ENCODE measurements around the gene ARF3. TPM values are rescaled to one million over a fixed set of nuclear protein-coding genes. Genes with fewer than 3 reads are reported as not detected.
A peak's percentile ranks its signal among the peaks of the same experiment; 100 is the strongest.

The ARF3 gene
- polyA plus RNA-seq, 3 donors = 56.5 to 88.5 (median 58.4) TPM

- WGBS (ENCODE audit: insufficient coverage) = 2% methylated on average over 57 of the region's 57 CpGs
- Histone ChIP-seq H3K27me3 (ENCODE audit: control insufficient read depth in 2 of 2, insufficient read depth in 2 of 2, low read length in 2 of 2) (peaks cover 58 to 81% of the 10 kb centered on the region in 2 donors), H4K20me1 (ENCODE audit: insufficient read depth, low read length) (peaks cover 19% of the 10 kb centered on the region), H3K9me3 (replicated peaks in 1 of 2; ENCODE audit: control insufficient read depth in 1 of 2, insufficient read depth in 1 of 2, low read length in 2 of 2) (peaks cover 0 to 16% of the 10 kb centered on the region in 2 donors), H3K27ac (ENCODE audit: low read depth in 1 of 2, low read length in 2 of 2) (no peak overlapping the region), H3K4me2 (replicated peaks; ENCODE audit: extremely low read depth, low read length, poor library complexity, severe bottlenecking) (peak overlapping the region; percentile 89), H3K9ac (ENCODE audit: insufficient read depth, low read length, poor library complexity, severe bottlenecking) (peak overlapping the region; percentile 69), H3K36me3 (replicated peaks in 1 of 2; ENCODE audit: control insufficient read depth in 1 of 2, insufficient read depth in 2 of 2, low read length in 2 of 2) (peaks cover 19 to 28% of the 10 kb centered on the region in 2 donors), H3K4me1 (ENCODE audit: control insufficient read depth in 1 of 2, insufficient read depth in 2 of 2, low read length in 2 of 2) (peaks cover 38 to 49% of the 10 kb centered on the region in 2 donors), H3K4me3 (replicated peaks in 1 of 3; ENCODE audit: low read depth in 2 of 3, low read length in 3 of 3) (peak overlapping the region in 2 of 3 experiments; percentile 41 to 78), H2AFZ (ENCODE audit: insufficient read depth, low read depth, low read length, poor library complexity, severe bottlenecking) (peak overlapping the region; percentile 84), H3K79me2 (ENCODE audit: insufficient read depth, low read length) (no peaks in the 10 kb centered on the region)
- Mint-ChIP-seq H3K9me3 (peaks cover 0 to 39% (median 8%) of the 10 kb centered on the region in 7 donors), H3K4me3 (peak overlapping the region; percentile 73 to 89), H3K27ac (peak overlapping the region in 2 of 7 donors; percentile 12 to 36), H3K4me1 (peaks cover 47% of the 10 kb centered on the region), H3K36me3 (peaks cover 39 to 51% of the 10 kb centered on the region in 2 donors), H3K27me3 (ENCODE audit: low read depth in 3 of 3) (peaks cover 75 to 87% (median 81%) of the 10 kb centered on the region in 3 donors)
- TF ChIP-seq CTCF (IDR thresholded peaks at IDR 0.05) = no peak
- no peak for DNase-seq
- intact Hi-C loops (cut with micrococcal nuclease) = loop anchor here in 1 of 2 donors (10.0 kb wide), 1 partner anchor 47 kb away; no protein-coding TSS in a partner anchor
Measured at GRCh38 chr12:48997719-48998496, 40.6 kb upstream of the ARF3 start.

GRCh38 chr12:48996794-48997718, 39.8 kb upstream of the ARF3 start:
- peaks cover 31 to 43% of the 10 kb centered on the region in 2 donors for H3K36me3 Mint-ChIP-seq
- H3K4me1 ChIP-seq (ENCODE audit: control insufficient read depth in 1 of 2, insufficient read depth in 2 of 2, low read length in 2 of 2) = peaks cover 38 to 49% of the 10 kb centered on the region in 2 donors
- H3K9ac ChIP-seq (ENCODE audit: insufficient read depth, low read length, poor library complexity, severe bottlenecking) = peak overlapping the region; percentile 69
- WGBS (ENCODE audit: insufficient coverage) = 2% methylated on average over 52 of the region's 71 CpGs
- intact Hi-C loops (cut with micrococcal nuclease) = loop anchor here in 1 of 2 donors (10.0 kb wide), 1 partner anchor 48 kb away; no protein-coding TSS in a partner anchor
- H3K27ac ChIP-seq (ENCODE audit: low read depth in 1 of 2, low read length in 2 of 2) = no peak overlapping the region
- peak overlapping the region; percentile 33 to 78 (median 47) for H3K4me3 ChIP-seq (replicated peaks in 1 of 3; ENCODE audit: low read depth in 2 of 3, low read length in 3 of 3)
- peaks cover 0 to 39% (median 8%) of the 10 kb centered on the region in 7 donors for H3K9me3 Mint-ChIP-seq
- peak overlapping the region; percentile 84 for H2AFZ ChIP-seq (ENCODE audit: insufficient read depth, low read depth, low read length, poor library complexity, severe bottlenecking)
- peaks cover 77 to 92% (median 81%) of the 10 kb centered on the region in 3 donors for H3K27me3 Mint-ChIP-seq (ENCODE audit: low read depth in 3 of 3)
- no peaks in the 10 kb centered on the region for H3K79me2 ChIP-seq (ENCODE audit: insufficient read depth, low read length)
- peaks cover 10 to 20% of the 10 kb centered on the region in 2 donors for H3K36me3 ChIP-seq (replicated peaks in 1 of 2; ENCODE audit: control insufficient read depth in 1 of 2, insufficient read depth in 2 of 2, low read length in 2 of 2)
- H3K4me2 ChIP-seq (replicated peaks; ENCODE audit: extremely low read depth, low read length, poor library complexity, severe bottlenecking) = peak overlapping the region; percentile 89
- peak overlapping the region; percentile 71 to 88 for H3K4me3 Mint-ChIP-seq
- peak overlapping the region in 4 of 7 donors; percentile 8 to 36 (median 15) for H3K27ac Mint-ChIP-seq
- DNase-seq = peak; percentile 77 to 89 (median 88)
- peaks cover 0 to 16% of the 10 kb centered on the region in 2 donors for H3K9me3 ChIP-seq (replicated peaks in 1 of 2; ENCODE audit: control insufficient read depth in 1 of 2, insufficient read depth in 1 of 2, low read length in 2 of 2)
- peaks cover 12% of the 10 kb centered on the region for H4K20me1 ChIP-seq (ENCODE audit: insufficient read depth, low read length)
- peaks cover 47% of the 10 kb centered on the region for H3K4me1 Mint-ChIP-seq
- peaks cover 63 to 87% of the 10 kb centered on the region in 2 donors for H3K27me3 ChIP-seq (ENCODE audit: control insufficient read depth in 2 of 2, insufficient read depth in 2 of 2, low read length in 2 of 2)
- peak; percentile 85 for TF ChIP-seq CTCF (IDR thresholded peaks at IDR 0.05)
